Heart left ventricle (tissue), 13 donors: ENCODE measurements around the gene NKAIN2.

Experiments used
- POLR2A ChIP-seq, 2 donors: fragments of 450-650 bp; IDR thresholded peaks; one replicate each; pipeline ENCODE4 v1.6.1; 2017; ENCODE audit warnings: antibody characterized with exemption in 2 of 2, mild to moderate bottlenecking in 2 of 2, moderate library complexity in 2 of 2
- TF ChIP-seq, protein P1 (sequence below), 12 donors: fragments of 200-600 bp; sonication (generic) in 4 of 12; IDR thresholded peaks; one replicate each; pipeline versions ENCODE4 v1.5.0 to v1.8.0; 2018 to 2022; ENCODE audit warnings: antibody characterized with exemption in 12 of 12, mild to moderate bottlenecking in 5 of 12
- donor health status: ischemic (EF 13 %, LVEDD 7.1; RV severe dilation, severe dysfunction).
- donor health status: DM: no; HTN: yes; CAD: no.
- donor health status: DM: no; HTN: no; CAD: no.
- donor health status: ischemic (EF 25% LVEDD 6.9; RV normal size, moderate dysfunction).
- donor health status: ischemic (EF 25% LVEDD 5.7; RV mildly dilated, moderate dysfunction).
- donor health status: ischemic (EF 35%, LVEDD 5.7; RV mildly dilated, moderate dysfunction).
- donor health status: nonischemic (EF 11% LVEDD 7.7; RV severe dilation, severe dysfunction).
- donor health status: DM: yes; HTN: yes; CAD: no.
- donor health status: PGD.
- donor health status: ischemic (EF 29% LVEDD 5.4; RV normal size, mild dysfunction).
- donor health status: nonischemic (EF 23%, LVEDD 6.1; RV moderate dilation, normal function).

DNA sequence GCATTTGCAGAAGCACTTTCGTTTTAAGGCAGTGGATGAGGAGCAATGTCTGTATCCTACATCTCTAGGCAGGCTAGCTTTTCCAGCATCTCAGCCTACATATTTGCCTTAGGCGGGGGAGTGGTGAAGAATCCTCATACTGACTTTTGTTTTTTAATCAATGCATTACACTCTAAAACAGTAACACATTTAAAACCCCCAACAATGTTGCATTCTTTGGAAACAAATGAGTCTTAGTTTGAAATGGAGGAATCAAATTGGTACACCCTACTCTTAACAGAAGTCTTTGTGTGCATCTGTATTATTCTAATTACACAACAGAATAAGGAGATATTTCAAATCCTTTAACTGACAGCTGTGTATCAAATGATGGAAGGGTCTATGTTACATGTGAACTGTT, 9.0 kb downstream of the NKAIN2 start:
- TF ChIP-seq, protein P1, sequence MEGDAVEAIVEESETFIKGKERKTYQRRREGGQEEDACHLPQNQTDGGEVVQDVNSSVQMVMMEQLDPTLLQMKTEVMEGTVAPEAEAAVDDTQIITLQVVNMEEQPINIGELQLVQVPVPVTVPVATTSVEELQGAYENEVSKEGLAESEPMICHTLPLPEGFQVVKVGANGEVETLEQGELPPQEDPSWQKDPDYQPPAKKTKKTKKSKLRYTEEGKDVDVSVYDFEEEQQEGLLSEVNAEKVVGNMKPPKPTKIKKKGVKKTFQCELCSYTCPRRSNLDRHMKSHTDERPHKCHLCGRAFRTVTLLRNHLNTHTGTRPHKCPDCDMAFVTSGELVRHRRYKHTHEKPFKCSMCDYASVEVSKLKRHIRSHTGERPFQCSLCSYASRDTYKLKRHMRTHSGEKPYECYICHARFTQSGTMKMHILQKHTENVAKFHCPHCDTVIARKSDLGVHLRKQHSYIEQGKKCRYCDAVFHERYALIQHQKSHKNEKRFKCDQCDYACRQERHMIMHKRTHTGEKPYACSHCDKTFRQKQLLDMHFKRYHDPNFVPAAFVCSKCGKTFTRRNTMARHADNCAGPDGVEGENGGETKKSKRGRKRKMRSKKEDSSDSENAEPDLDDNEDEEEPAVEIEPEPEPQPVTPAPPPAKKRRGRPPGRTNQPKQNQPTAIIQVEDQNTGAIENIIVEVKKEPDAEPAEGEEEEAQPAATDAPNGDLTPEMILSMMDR (IDR thresholded peaks at IDR 0.05) = no peak
- no peak for TF ChIP-seq POLR2A (IDR thresholded peaks at IDR 0.05)
